Prostate gland (tissue), 2 donors: ENCODE results near the gene ARL15.

ENCODE experiments used
- CTCF ChIP-seq, 4 experiments: fragments of 200-600 bp in 2 of 4; fragments of 450-650 bp in 2 of 4; sonication (generic) in 2 of 4; IDR thresholded peaks; 1 replicate in 3 of 4; 2 replicates in 1 of 4; pipeline ENCODE4 v1.5.1; 2016 to 2019; ENCODE audit warnings: antibody characterized with exemption in 4 of 4, mild to moderate bottlenecking in 2 of 4, moderate library complexity in 2 of 4
- POLR2A ChIP-seq: fragments of 450-650 bp; IDR thresholded peaks from one replicate; pipeline ENCODE4 v1.6.1; 2016; ENCODE audit warnings: antibody characterized with exemption, mild to moderate bottlenecking
- POLR2AphosphoS5 ChIP-seq: sonication (generic); formaldehyde crosslinking; IDR thresholded peaks from one replicate; pipeline ENCODE4 v1.6.1; 2017; ENCODE audit warnings: antibody characterized with exemption

- TF ChIP-seq POLR2A (no peak), CTCF (IDR thresholded peaks at IDR 0.05) (no peak), POLR2AphosphoS5 (no peak)
Observed at GRCh38 chr5:53895091-53895683, 415.2 kb downstream of the ARL15 start.
